ENCODE data around the gene GCNT2. TPM values are rescaled to one million over a fixed set of nuclear protein-coding genes. Genes with fewer than 3 reads are reported as not detected.

GCNT2 gene
- total RNA-seq, 4 donors from 2014 or later = 12.4 to 92.5 (median 77.0) TPM

DNA sequence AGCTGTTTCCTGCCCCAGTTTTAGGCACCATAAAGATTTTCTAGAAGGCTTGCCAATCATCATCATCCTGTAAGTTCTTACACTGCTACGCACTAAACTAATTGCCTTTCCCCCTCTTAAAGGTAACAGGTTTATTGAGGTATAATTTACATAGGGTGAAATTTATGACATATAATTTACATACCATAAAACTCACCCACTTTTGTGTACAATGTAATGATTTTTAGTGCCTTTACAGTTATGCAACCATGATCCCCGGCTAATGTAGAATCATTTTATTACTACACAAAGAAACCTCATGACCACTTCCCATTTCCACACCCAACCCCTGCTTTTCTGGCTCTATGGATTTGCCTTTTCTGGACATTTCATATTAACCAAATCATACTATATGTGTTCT lies 21.1 kb downstream of the GCNT2 start:
- no peak overlapping the region for H3K4me3 ChIP-seq
- H3K36me3 ChIP-seq = no peaks in the 10 kb centered on the region
- no peaks in the 10 kb centered on the region for H3K27me3 ChIP-seq
- H3K27ac ChIP-seq = no peak overlapping the region
- H3K9me3 ChIP-seq = no peaks in the 10 kb centered on the region
- TF ChIP-seq POLR2A (IDR thresholded peaks at IDR 0.05) = no peak
- TF ChIP-seq, protein P1, sequence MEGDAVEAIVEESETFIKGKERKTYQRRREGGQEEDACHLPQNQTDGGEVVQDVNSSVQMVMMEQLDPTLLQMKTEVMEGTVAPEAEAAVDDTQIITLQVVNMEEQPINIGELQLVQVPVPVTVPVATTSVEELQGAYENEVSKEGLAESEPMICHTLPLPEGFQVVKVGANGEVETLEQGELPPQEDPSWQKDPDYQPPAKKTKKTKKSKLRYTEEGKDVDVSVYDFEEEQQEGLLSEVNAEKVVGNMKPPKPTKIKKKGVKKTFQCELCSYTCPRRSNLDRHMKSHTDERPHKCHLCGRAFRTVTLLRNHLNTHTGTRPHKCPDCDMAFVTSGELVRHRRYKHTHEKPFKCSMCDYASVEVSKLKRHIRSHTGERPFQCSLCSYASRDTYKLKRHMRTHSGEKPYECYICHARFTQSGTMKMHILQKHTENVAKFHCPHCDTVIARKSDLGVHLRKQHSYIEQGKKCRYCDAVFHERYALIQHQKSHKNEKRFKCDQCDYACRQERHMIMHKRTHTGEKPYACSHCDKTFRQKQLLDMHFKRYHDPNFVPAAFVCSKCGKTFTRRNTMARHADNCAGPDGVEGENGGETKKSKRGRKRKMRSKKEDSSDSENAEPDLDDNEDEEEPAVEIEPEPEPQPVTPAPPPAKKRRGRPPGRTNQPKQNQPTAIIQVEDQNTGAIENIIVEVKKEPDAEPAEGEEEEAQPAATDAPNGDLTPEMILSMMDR (IDR thresholded peaks at IDR 0.05) = no peak
- H3K4me1 ChIP-seq = peaks cover 0 to 19% (median 0%) of the 10 kb centered on the region in 4 donors
- DNase-seq = no peak

DNA sequence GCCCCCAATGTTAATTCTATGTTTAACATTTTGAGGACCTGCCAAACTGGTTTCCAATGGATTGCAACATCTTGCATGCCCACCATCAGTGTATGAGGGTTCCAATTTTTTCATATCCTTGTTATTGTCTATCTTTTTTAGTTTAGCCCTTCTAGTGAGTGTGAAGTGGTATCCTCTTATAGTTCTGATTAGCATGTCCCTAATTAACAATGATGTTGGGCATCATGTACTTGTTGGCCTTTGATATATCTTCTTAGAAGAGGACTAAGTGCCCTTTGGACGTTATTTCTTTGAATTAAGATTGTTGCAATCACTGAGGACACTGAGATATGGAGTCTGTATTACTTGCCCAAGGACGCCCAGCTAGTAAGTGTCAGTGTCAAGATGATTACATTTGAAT lies 22.3 kb downstream of the GCNT2 start:
- no peak for DNase-seq
- Histone ChIP-seq H3K4me1 (peaks cover 0 to 26% (median 0%) of the 10 kb centered on the region in 4 donors), H3K36me3 (no peaks in the 10 kb centered on the region), H3K9me3 (no peaks in the 10 kb centered on the region), H3K27ac (no peak overlapping the region), H3K4me3 (no peak overlapping the region), H3K27me3 (no peaks in the 10 kb centered on the region)
- no peak for TF ChIP-seq POLR2A (IDR thresholded peaks at IDR 0.05)
- TF ChIP-seq, protein P1 (IDR thresholded peaks at IDR 0.05) = no peak

DNA sequence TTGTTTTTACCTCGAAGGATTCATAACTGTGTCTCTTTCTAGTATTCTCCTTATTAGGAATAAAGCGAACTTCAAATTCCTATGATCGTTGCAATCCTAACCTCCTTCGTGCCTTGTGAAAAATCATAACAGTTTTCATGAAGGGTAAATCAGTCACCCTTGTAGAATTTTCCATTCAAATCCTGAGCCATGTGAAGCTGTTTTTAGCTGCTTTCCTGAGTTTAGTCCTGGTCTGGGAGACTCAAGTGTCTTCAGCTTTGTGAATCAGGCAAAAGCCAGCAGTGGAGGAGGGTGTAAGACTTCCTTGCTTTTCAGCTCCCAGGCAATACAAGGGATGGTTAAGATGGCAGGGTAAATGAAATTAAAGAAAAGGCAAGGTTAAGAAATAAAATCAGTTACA lies 24.3 kb downstream of the GCNT2 start:
- TF ChIP-seq POLR2A (IDR thresholded peaks at IDR 0.05) = no peak
- DNase-seq = no peak
- Histone ChIP-seq H3K36me3 (no peaks in the 10 kb centered on the region), H3K4me3 (no peak overlapping the region), H3K9me3 (no peaks in the 10 kb centered on the region), H3K27ac (peak overlapping the region in 2 of 4 donors; percentile 36 to 44), H3K4me1 (peaks cover 0 to 28% (median 0%) of the 10 kb centered on the region in 4 donors), H3K27me3 (no peaks in the 10 kb centered on the region)

DNA sequence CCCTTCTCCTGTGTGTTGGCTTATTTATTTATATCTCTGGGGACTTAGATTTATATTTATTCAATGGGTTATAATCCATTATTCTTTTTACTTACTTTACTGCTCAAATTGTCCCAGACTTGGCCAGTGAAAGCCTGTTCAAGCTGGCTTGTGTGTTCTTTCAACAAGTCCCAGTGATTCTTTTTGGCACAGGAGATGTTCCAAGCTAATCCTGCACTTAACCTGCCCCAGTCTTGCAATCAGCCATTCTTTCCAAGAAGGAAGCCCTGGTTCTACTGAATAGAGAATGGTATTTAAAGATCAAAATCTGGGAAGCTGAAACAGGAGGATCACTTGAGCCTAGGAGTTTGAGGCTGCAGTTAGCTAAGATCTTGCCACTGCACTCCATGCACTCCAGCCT lies 26.7 kb downstream of the GCNT2 start:
- no peak overlapping the region for H3K4me3 ChIP-seq
- H3K36me3 ChIP-seq = no peaks in the 10 kb centered on the region
- H3K9me3 ChIP-seq = no peaks in the 10 kb centered on the region
- TF ChIP-seq POLR2A (IDR thresholded peaks at IDR 0.05) = no peak
- TF ChIP-seq, protein P1 (IDR thresholded peaks at IDR 0.05) = no peak
- H3K4me1 ChIP-seq = peaks cover 0 to 37% (median 0%) of the 10 kb centered on the region in 4 donors
- DNase-seq = no peak
- H3K27me3 ChIP-seq = no peaks in the 10 kb centered on the region
- H3K27ac ChIP-seq = no peak overlapping the region

DNA sequence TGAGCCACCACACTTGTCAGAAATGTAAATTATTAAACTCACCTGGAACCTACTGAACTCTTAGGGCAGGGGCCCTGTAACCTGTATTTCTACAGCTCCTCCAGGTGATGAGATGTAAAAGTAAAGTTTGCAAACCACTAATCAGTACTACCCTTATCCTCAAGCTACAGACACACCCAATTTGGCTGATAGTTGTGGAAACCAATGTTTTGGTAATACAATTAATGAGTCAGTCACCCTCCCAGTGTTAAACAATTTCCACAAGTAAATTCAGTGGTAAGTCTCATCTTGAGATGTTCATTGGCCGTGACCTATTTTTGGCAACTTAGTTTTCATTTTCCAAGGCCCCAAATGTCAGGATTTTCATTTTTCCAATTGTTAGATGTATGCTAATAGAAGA lies 29.6 kb downstream of the GCNT2 start:
- H3K36me3 ChIP-seq = no peaks in the 10 kb centered on the region
- no peaks in the 10 kb centered on the region for H3K9me3 ChIP-seq
- DNase-seq = no peak
- no peak overlapping the region for H3K27ac ChIP-seq
- no peak overlapping the region for H3K4me3 ChIP-seq
- no peaks in the 10 kb centered on the region for H3K27me3 ChIP-seq
- TF ChIP-seq, protein P1 (IDR thresholded peaks at IDR 0.05) = no peak
- no peak for TF ChIP-seq POLR2A (IDR thresholded peaks at IDR 0.05)
- peaks cover 0 to 49% (median 0%) of the 10 kb centered on the region in 4 donors for H3K4me1 ChIP-seq

DNA sequence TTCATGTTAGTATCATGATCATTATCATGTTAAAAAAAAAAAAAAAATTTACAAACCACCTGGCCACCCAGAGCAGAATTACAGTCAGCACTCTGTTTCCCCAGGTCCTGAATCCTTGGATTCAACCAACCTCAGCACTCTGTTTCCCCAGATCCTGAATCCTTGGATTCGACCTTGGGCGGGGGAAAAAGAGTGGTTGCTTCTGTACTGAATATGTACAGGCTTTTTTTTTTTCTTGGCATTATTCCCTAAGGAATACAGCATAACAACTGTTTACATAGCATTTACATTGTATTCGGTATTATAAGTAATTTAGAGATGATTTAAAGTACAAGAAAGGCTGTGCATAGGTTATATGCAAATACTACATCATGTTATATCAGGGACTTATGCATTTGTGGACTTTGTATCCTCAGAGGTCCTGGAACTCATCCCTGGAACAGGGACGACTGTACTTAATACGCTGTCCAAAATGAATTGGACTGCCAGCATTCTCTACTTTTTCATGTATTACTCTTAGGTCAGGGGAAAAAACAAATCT lies 31.2 kb downstream of the GCNT2 start:
- H3K4me1 ChIP-seq = peaks cover 0 to 51% (median 0%) of the 10 kb centered on the region in 4 donors

More for the DNA sequence above, 31.2 kb downstream of the GCNT2 start:
- Histone ChIP-seq H3K36me3 (no peaks in the 10 kb centered on the region), H3K4me3 (no peak overlapping the region), H3K9me3 (no peaks in the 10 kb centered on the region), H3K27me3 (no peaks in the 10 kb centered on the region), H3K27ac (no peak overlapping the region)
- no peak for TF ChIP-seq POLR2A (IDR thresholded peaks at IDR 0.05)
- TF ChIP-seq, protein P1 (IDR thresholded peaks at IDR 0.05) = no peak
- DNase-seq = no peak

Data from Peyer's patch (tissue), 4 donors.